GM19240 (cell line): ENCODE measurements around the gene EYA2.

Source experiments
- DNase-seq: peaks from one replicate; pipeline ENCODE4 v3.0.0; 2011; ENCODE audit warnings: low spot score; ENCODE audit not compliant: insufficient read length

The EYA2 gene

DNA sequence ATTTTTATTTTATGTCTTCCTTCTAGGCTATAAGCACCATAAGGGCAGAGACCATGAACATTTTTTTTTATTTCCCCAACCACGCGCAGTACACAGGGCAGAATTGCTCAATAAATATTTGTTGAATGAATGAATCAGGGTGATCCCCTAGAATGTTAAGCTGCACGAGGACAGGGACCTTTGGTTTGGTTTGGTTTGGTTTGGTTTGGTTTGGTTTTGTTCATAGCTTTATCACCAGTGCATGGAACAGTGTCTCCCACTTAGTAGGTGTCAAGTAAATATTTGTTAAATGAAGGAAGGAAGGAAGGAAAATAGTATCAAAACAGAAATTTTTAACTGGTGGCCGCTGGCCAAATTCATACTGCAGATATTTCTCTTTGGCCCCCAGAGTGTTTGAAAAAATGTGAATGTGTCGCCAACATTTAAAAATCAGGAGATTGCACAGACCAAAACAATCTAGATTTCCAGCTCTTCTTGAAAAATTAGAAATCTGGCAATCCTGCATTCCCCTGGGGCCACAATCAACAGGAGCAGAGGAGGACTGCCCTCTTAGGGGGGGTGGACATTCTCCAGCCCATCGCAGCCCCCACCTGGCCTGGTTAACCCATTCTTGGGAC is 205.3 kb downstream of the EYA2 start:
- DNase-seq, result no peak

DNA sequence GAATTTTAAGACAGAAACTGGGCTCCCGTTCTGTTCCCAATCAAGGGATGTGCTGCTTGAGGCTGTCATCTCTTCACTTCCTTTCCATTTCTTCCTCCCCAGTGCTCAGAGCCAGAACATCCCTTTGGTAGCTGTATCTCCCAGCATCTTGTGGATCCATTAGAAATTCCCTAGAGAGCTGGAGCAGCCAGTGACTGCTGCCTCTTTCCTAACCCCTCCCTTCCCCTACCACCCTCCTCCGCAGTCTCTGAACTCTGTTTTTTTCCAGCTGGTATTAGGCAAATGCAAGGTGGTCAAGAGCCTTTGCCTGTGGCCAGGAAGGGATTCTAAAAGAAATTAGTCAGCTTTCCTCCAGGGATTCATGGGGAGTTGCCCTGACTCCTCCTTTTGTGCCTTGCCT is 208.0 kb downstream of the EYA2 start:
- DNase-seq, result no peak

DNA sequence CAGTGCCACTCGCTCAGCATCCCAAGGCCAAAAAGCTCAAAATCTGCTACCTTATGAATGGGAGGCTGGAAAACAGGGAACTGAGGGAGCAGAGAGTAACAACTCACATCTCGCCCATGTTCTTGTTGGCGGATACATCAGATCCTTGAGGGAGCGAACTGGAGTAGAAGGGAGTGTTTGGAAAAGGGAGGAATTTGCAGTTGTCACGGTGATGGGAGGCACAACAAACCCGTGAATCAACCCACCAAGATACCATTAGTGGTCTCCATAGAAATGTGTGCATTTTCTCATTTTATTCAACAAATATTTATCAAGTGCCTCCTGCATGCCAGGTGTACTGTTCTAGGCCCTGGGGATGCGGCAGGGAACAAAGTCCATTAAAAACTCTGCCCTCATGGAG is 212.1 kb downstream of the EYA2 start:
- no peak for DNase-seq

DNA sequence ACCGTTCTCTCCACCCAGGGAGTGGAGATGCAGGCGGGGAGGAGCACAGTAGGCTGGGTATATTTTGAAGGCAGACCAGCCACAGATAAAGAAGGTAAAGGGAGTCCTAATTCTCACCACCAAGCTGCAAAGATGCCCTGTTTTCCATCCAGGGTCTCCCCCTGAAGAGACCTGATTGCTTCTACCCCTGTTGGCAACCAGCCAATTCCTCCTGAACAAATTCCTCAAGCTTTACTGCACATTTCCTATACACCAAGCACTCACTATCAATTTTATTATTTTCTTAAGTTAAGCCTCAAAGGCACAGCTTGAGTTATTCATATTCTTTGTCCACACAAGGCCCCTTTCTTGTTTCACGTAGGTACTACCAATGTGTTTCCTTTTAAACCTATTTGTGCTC is 214.4 kb downstream of the EYA2 start:
- no peak for DNase-seq

DNA sequence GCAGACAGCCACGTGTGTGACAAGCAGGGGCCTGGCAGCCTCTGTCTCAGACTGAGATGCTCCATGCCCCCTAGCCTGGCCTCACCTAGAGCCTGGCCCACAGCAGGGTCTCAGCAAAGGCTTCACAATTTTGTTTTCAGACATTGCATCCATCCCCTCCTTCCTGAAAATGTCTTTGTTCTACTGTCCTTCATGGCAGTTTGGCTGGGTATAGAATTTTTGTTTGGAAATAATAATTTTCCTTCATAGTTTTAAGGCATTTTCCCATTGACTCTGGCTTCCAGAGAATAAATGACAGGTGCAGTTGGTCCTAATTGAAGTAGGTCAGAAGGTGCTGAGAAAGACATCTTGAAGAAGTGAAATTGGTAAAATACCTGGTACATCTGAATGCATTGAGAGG is 216.2 kb downstream of the EYA2 start:
- no peak for DNase-seq

DNA sequence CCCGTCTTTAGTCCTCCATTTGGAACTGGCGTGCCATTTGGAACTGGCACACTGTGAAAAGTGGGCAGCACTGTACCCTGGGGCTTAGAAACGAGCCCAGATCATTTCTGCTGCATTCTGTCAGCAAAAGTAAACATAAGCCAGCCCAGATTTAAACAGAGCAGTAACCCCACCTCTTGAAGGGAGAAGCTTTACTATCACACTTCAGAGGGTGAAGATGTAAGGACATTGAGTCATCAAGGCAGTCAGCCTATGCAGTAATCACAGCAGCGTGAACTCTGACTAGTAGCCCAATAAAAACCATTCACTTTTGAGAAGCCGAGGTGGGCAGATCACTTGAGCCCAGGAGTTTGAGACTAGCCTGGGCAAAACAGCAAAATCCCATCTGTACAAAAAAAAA is 216.9 kb downstream of the EYA2 start:
- no peak for DNase-seq

DNA sequence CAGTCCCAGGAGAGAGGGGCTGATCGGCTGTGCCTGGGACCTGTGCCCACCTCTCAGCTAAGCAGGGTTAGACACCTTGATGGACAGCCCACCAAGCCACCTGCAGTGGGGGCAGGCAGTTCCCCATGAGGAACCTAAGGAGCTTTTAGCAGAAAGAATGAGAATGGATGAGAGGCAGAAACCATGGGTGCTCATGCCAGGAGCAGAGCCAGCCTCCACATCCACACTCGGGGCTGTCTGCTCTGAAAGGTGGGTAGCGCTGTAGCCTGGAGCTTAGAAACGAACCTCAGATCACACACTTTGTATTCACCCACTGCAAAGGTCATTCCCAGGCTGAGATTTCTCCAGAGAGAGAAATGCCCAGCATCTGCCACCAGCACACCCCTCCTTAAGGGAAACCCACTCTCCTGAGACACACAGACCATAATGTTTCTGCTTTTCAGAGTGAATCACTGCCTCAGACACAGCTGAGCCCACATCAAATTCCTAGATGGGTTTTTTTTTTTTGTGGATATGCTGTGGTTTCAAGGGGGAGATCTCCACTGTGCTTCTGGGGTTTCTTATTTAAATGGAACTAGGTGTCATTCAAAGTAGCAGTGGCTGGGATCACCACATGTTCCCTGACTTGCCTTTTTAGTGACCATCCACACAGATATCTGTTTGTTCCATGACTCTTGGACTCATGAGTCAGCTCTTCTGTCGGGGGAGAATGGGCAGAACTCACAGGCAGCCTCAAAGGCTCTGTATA is 218.9 kb downstream of the EYA2 start:
- DNase-seq, result no peak

DNA sequence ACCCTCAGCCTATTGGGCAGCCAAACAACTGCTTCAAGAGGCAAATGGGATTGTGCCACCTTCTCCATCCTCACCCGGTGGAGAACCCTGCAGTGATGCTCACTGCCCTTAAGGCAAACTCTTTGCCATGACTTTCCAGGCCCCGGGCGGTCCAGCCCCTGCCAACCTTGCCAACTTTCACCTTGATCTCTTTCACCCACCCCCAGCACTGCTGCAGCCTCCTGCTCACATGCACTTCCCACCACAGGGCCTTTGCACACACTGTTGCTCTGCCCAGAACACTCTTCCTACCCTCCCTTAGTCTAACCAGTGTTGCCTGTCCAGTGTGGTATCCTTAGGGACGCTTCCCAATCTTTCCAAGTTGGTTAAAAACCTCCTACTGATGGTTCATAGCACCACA is 221.1 kb downstream of the EYA2 start:
- no peak for DNase-seq

DNA sequence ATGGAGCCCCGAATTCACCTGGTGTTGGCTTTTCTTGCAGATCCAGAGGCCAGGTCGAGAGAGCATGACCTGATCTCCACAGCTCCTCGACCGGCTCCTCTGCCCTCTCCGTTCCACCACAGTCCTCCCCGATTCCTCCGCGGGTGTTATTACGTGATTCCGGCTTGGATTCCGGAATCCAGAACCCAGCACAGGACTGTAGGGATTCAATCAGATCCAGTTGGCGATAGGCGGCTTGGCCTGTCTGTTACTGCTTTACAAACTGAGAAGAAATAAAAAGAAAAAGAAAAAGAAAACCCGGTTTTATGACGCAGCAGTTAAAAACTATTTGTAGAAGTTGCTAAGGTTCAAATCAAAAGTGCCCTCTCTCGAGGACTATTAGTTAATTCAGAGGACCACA is 222.7 kb downstream of the EYA2 start:
- DNase-seq, result no peak

DNA sequence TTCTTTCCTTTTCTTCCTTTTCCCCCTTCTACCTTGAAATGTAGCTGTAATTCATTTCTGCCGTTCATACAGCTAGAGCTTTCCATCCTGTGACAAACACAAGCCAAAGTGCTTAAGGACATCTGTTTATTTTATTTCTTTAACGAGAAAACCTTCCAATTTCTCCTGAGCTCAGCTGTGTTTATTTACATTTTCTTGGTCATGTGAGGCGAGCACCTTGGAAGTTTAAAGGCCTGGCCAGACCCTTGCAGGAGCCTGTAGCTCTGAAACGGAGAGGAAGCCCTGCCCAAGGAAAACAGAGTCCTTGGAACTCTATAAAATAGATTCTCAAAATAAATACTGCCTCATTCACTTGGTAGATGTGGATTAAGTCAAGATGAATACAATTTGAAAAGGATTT is 223.1 kb downstream of the EYA2 start:
- no peak for DNase-seq

DNA sequence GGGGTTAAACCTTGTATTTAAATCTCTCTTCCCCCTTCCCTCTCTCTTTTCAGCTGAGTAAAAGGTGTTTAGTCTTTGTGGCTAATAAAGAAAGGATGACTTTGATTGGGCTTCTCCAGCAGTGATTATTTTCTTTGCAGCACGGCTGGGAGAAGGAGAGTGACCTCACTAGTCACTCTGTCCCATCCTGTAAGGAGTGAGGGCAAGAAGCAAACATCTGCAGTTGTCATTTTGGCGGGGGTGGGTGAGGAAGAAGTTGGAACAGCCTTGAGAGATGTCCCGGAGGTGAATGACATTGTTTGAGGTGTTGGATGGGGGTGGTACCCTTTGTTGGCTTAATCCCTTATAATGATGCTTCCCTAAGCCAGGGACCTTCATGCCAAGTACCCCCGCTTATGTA is 223.6 kb downstream of the EYA2 start:
- DNase-seq, result no peak

DNA sequence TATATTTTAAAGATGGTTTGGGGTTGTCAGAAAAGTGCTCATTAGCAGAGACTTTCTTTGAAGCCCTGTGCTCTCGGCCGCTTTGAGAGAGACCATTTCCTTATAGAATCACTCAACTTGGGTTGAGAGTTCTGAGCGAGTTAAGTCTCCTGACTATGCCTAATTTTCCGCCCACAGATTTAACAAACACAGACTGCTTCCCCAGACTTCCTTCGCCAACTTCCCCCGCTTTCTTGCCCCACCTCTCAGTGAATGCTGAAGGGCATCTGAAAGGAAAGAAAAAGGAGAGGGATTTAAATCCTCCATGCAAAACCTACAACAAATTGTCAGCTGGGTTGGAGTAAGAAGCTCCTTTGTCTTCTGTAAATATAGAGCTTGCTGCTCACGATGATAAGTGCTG is 224.0 kb downstream of the EYA2 start:
- no peak for DNase-seq

DNA sequence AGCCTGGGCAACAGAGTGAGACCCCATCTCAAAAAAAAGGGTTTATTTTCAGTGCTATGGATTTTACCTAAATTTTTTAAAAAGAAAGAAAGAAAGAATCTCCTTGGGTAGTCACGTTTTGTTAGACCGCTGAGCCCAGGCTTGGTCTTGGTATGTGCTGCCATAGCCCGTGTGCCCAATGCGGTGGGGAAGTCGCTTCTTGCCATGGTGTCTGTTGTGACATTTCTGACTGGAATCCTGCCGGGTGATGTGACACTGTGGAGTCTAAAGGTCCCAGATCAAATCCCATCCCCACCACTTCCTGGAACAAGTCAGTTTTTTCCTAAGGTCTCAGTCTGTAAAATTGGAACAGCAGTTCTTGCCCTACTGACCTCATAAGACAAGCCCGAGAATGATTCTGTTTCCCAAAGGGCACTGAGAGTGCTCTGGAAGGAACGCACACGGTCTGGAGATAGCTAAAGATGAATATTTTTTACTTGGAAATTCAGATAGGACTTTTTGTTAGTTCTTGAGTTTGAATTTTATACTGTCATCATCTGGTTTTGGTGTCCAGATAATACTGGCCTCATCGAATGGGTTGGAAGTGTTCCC is 225.8 kb downstream of the EYA2 start:
- DNase-seq, result no peak

DNA sequence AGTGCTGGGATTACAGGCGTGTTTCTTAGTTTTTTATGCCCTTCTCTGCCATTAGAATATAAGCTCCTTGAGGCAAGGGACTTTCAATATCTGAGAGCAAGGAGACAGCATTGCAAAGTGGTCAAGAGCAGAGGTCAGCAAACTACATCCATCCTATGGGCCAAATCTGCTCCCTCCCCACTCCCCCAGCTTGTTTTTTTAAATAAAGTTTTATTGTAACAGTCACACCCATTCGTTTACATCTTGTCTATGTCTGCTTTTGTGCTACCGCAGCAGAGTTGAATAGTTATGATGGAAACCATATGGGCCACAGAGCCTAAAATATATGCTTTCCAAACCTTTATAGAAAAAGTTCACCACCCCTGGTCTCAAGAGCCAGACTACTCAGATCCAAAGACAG is 227.9 kb downstream of the EYA2 start:
- DNase-seq, result no peak

DNA sequence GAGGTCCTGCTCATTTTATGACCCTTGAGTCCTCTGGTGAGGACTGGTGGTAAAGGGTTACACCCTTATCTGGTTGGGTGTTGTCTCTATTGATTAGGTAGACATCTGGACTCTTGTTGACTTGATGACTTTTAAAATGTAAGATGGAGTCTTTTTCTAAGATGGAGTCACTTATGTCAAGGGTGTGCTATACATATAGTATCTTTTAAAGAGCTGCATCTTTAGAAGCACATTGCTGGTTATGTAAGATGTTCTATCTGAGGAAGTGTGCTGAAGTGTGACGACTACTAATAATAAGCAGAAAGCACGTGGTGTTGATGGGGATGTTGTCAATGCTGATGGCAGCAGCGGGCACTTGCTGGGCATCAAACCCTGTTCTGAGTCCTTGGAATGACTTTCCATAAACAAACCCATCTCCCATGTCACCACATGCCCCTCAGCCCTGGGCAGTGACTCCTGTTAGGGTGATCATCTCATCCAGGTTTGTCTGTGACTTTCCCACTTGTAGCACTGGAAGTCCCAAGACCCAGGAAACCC is 229.6 kb downstream of the EYA2 start:
- DNase-seq, result no peak

DNA sequence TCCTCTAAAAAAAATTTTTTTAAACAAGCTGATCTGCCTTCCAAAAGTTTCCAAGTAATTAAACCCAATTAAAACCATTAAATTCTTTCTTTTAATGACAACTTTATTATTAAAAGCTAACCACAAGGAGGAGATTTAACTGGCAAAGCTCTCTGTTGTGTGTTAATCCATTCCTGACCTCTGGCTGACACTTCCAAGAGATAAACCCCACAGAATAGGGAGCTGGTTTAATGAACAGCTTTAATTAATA is 230.8 kb downstream of the EYA2 start:
- no peak for DNase-seq

DNA sequence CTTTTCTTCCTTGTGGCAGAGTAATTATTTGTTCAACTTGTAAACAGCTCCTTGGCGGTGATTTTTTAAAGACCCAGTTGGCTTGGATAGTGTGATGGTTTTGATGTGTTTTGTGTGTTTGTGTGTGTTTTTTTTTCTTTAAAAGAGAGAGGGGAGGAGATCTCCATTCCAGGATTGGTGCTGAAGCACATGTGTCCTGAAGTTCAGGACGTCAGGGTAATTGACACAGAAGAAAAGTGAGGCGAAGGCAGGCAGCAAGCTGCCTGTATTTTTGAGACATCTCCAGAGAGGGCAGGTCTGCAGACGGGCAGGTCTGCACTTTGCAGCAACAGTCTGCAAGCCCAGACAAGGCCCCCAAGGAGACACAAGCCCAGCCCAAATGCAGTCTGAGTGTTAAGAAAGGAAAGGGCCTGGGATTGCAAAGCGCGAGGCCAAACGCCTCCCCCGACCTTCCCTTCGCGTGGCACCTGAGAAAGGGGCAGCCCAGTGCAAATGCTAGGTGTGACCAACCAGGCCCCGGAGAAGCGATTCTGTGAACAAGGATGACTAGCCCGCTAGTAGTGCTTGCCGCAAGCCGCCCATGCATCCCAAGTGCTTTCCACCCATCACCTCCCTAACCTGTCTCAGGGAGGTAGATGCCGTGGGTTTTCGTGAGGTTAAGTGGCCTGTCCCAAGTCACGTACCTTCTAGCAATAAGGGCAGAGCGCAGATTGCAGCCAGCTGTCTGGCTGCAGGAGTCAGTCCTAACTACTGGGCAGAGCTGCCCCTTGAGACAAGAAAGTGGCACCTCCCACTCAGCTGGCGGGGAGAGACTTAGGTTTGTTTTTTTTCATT is 231.3 kb downstream of the EYA2 start:
- no peak for DNase-seq

DNA sequence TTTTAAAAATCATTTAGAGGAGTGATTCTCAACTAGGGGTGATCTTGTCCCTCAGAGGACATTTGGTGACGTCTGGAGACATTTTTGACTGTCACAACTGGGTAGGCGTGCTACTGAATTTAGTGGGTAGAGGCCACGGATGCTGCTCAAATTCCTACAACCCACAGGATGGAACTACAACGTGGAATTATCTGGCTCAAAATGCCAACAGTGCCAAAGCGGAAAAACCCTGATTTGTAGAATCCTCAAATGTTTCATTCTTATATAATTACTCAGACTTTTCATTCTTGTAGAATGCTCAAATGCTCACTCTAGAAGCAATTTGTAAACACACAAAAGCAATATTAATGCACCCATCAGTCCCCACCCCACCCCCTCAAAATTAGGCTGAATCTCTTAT is 232.1 kb downstream of the EYA2 start:
- DNase-seq, result no peak

DNA sequence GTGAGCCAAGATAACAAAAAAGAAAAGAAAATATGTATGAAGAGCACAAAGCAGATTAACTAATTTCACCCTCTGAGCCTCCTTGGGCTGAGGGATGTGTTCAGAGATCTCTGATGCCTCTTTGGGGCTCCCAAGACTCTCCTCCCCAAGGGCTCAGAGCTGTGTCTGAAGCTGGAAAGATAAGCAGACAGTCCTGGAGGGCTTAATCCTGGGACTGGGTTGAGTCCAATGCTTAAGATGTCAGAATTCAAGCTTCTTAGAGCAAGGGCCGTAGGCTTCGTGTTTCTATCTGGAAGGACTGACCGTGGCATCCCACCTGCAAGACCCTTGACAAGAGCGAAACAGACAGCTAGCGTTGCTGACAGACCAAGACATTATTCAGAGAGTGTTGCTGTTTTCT is 232.9 kb downstream of the EYA2 start:
- no peak for DNase-seq

DNA sequence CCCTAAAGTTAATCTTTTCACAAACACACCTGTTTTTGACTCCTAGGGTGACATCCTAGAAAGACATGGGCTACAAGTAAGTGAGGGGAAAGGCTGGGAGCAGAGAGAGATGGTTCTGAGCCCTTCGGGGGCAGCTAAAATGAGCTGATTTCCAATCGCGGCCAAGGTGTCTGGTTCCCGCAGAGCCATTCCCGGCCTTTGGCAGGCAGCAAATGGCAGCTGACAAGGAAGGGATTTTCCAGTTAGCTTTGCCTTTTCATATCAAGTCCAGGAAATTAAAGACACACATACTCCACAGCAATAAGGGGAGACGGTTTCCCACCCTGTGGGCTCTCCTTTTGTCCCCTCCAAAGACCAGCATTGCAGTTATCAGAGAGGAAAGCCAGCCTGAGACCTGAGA is 233.4 kb downstream of the EYA2 start:
- no peak for DNase-seq

DNA sequence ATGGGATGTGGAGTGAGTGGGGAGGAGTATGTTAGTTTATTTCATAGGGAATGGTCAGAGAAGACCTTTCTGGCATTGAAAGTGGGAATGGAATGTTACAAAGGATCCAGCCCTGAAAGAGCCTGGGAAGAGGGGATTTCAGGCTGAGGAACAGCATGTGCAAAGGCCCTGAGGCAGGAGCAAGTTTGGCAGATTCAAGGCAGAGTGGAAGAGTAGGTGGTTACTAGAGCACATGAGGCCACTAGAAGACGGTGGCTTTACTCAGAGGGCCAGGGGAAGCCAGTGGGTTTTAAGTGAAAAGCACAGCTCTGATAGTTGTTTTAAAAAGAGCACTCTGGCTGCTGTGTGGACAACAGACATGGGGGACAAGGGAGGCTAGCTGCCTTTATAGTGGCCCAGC is 234.7 kb downstream of the EYA2 start:
- DNase-seq, result no peak

DNA sequence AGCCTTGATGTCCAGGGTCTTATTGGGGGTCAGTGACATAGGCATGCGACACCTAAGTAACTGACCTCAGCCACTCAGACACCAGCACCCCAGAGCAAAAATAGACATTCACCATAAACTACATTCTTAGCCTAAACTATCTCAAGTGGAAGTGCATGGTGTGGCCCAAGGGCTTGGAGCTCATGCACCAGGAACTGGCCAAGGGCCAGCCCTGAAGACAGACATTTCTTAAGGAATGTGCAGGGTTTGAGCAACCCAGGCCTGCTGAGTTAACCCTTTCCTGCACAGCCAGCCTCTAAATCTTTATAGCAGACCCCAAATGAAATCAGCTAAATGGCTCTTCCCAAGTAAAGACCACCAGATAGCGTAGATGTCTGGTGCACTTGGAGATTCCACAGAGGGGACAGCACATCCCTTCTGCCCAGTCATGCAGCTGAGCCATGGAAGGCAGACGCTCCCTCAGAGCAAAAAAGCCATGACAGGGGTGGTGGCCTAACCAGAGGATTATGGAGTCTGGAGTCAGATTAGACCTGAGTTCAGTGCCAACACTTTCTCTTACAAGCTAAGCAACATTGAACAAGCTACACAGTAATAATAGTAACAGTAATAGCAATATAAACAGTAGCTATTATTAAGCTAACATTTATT is 239.3 kb downstream of the EYA2 start:
- no peak for DNase-seq
